A673 (cell line): ENCODE results near the gene OGG1. TPM values are rescaled to one million over a fixed set of nuclear protein-coding genes. Genes with fewer than 3 reads are reported as not detected.

Source experiments
- BruUV-seq: library from RNA; stranded (reverse); fragments of 400-500 nt; replicated peaks from 2 replicates; lab custom pipeline; 2021; lab: Mats Ljungman, UMichigan
- CTCF ChIA-PET: fragments of 300-600 bp; sonication (Branson Sonifier 250); formaldehyde crosslinking; loops from one replicate; lab custom pipeline; 2022; ENCODE audit warnings: antibody characterized with exemption; lab: Charles Lee
- POLR2A ChIA-PET: fragments of 300-600 bp; sonication (Branson Sonifier 250); formaldehyde crosslinking; loops from one replicate; lab custom pipeline; 2022; ENCODE audit warnings: antibody characterized with exemption; ENCODE audit not compliant: low non-redundant PET; lab: Charles Lee
- DNase-seq: peaks from one replicate; pipeline ENCODE4 v3.0.0-alpha.2; 2015; ENCODE audit warnings: low spot score
- H3K27ac ChIP-seq: fragments of 200-600 bp; sonication (generic); 2 replicates; pipeline ENCODE4 v1.5.1; 2016; ENCODE audit warnings: mixed run types, low read depth, mild to moderate bottlenecking, mixed read lengths, antibody characterized with exemption, low read length; ENCODE audit not compliant: poor library complexity, severe bottlenecking
- H3K27me3 ChIP-seq: fragments of 200-600 bp; sonication (generic); replicated peaks from 2 replicates; pipeline ENCODE4 v1.6.1; 2017; ENCODE audit warnings: mixed run types, low read depth, mild to moderate bottlenecking, mixed read lengths, antibody characterized with exemption, low read length; ENCODE audit not compliant: insufficient read depth, poor library complexity
- H3K36me3 ChIP-seq: fragments of 200-600 bp; sonication (generic); 2 replicates; pipeline ENCODE4 v1.6.1; 2016; ENCODE audit warnings: mixed run types, mild to moderate bottlenecking, mixed read lengths, antibody characterized with exemption, low read length; ENCODE audit not compliant: insufficient read depth, poor library complexity, severe bottlenecking
- H3K4me1 ChIP-seq: fragments of 200-600 bp; sonication (generic); 2 replicates; pipeline ENCODE4 v1.6.1; 2017; ENCODE audit warnings: mixed run types, mild to moderate bottlenecking, mixed read lengths, antibody characterized with exemption, low read length; ENCODE audit not compliant: insufficient read depth, poor library complexity, severe bottlenecking
- H3K4me3 ChIP-seq: fragments of 200-600 bp; sonication (generic); 2 replicates; pipeline ENCODE4 v1.5.1; 2016; ENCODE audit warnings: low read depth, mixed run types, mild to moderate bottlenecking, mixed read lengths, low read length; ENCODE audit not compliant: poor library complexity, severe bottlenecking
- H3K9me3 ChIP-seq: fragments of 200-600 bp; sonication (generic); 2 replicates; pipeline ENCODE4 v1.6.1; 2016; ENCODE audit warnings: mixed run types, low read depth, mild to moderate bottlenecking, mixed read lengths, antibody characterized with exemption, low read length; ENCODE audit not compliant: poor library complexity, severe bottlenecking
- EZH2 ChIP-seq: fragments of 200-600 bp; sonication (generic); IDR thresholded peaks from 2 replicates; pipeline ENCODE4 v1.6.1; 2017; ENCODE audit warnings: borderline replicate concordance, low read depth, mild to moderate bottlenecking, mixed read lengths, antibody characterized with exemption, low read length; ENCODE audit not compliant: poor library complexity, severe bottlenecking
- intact Hi-C: fragments of 100-400 bp; cut with micrococcal nuclease; formaldehyde crosslinking; loops from one replicate; pipeline ENCODE4 v1.10.0; 2022; ENCODE audit not compliant: unreplicated experiment
- total RNA-seq: library from RNA; stranded (reverse); gene quantifications from 2 replicates; pipeline ENCODE4 v1.2.3, GENCODE V29; 2021
- TF ChIP-seq, protein P1 (sequence below): fragments of 300-800, 200-600 bp; sonication (generic); conservative IDR thresholded peaks from 2 replicates; pipeline ENCODE4 v1.5.1; 2017; ENCODE audit warnings: low read depth, mild to moderate bottlenecking, antibody characterized with exemption, low read length, moderate library complexity, mixed read lengths

The OGG1 gene
- total RNA-seq, 1 experiment from 2014 or later, result 60.2 TPM

- TF ChIP-seq, protein P1, sequence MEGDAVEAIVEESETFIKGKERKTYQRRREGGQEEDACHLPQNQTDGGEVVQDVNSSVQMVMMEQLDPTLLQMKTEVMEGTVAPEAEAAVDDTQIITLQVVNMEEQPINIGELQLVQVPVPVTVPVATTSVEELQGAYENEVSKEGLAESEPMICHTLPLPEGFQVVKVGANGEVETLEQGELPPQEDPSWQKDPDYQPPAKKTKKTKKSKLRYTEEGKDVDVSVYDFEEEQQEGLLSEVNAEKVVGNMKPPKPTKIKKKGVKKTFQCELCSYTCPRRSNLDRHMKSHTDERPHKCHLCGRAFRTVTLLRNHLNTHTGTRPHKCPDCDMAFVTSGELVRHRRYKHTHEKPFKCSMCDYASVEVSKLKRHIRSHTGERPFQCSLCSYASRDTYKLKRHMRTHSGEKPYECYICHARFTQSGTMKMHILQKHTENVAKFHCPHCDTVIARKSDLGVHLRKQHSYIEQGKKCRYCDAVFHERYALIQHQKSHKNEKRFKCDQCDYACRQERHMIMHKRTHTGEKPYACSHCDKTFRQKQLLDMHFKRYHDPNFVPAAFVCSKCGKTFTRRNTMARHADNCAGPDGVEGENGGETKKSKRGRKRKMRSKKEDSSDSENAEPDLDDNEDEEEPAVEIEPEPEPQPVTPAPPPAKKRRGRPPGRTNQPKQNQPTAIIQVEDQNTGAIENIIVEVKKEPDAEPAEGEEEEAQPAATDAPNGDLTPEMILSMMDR, result no peak
- TF ChIP-seq EZH2, result no peak
- peaks cover 33% of the 10 kb centered on the region for H3K36me3 ChIP-seq
- no peak overlapping the region for H3K27ac ChIP-seq
- POLR2A ChIA-PET, result interaction anchor here (0.7 kb wide), 1 partner anchor 50 kb away, joined by 4 read pairs; no protein-coding TSS in a partner anchor
- H3K9me3 ChIP-seq, result no peaks in the 10 kb centered on the region
- no TSS peak for BruUV-seq
- H3K4me3 ChIP-seq, result no peak overlapping the region
- H3K4me1 ChIP-seq, result peaks cover 17% of the 10 kb centered on the region
- DNase-seq, result no peak
- no peaks in the 10 kb centered on the region for H3K27me3 ChIP-seq
- CTCF ChIA-PET, result no interaction called here
- intact Hi-C loops, result no loop called here
Measured at GRCh38 chr3:9795207-9795606, 45.5 kb downstream of the OGG1 start.

DNA sequence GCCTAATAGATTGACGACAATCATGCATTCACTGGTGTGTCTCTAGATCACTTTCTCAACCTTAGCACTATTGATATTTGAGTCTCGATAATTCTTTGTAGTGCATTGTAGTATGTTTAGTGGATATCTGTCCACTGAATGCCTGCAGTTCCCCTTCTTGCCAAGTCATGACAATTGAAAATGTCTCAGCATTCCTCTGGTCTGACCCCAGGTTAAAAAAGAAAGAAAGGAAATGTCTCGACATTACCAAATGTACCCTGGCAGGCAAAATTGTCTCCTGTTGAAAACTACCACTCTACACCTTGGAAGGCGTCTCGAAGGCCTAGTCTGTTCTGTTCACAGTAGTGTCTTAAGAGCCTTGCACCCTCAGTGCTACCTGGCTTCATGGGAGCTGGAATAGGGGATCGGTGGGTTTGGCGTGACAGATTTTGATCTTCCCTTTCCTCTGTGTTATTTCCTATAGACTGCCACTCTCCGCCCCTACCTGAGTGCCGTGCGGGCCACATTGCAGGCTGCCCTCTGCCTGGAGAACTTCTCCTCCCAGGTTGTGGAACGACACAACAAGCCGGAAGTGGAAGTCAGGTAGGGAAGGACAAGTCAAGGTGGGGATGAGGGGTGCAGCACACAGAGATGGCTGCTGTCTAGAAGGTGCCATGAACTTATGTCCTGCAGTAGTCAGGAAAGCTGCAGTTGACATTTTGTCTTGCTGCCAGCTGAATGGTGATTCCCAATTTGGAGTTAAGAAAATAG lies 47.6 kb downstream of the OGG1 start:
- TF ChIP-seq, protein P1, result no peak
- TF ChIP-seq EZH2, result no peak
- peaks cover 6% of the 10 kb centered on the region for H3K4me1 ChIP-seq
- DNase-seq, result no peak
- H3K36me3 ChIP-seq, result peaks cover 50% of the 10 kb centered on the region
- ChIA-PET POLR2A (no interaction called here), CTCF (no interaction called here)
- H3K4me3 ChIP-seq, result no peak overlapping the region
- intact Hi-C loops, result no loop called here
- no peaks in the 10 kb centered on the region for H3K9me3 ChIP-seq
- no peaks in the 10 kb centered on the region for H3K27me3 ChIP-seq
- H3K27ac ChIP-seq, result no peak overlapping the region
- BruUV-seq, result no TSS peak

DNA sequence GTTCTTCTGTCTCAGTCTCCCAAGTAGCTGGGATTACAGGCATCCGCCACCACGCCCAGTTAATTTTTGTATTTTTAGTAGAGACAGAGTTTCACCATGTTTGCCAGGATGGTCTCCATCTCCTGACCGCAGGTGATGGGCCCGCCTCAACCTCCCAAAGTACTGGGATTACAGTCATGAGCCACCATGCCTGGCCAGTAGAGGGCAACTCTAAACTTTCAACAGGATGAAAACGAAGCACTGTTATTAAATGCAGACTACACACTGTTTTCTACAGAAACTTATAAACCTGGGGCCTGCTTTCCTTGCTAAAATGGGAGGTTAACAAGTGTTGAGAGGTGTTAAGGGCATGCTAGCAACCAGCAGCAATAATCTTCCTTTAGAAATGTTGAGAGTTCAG lies 50.8 kb downstream of the OGG1 start:
- no peaks in the 10 kb centered on the region for H3K4me1 ChIP-seq
- intact Hi-C loops, result no loop called here
- ChIA-PET POLR2A (interaction anchor here (0.6 kb wide), 1 partner anchor 47 kb away, joined by 5 read pairs; no protein-coding TSS in a partner anchor), CTCF (no interaction called here)
- TF ChIP-seq EZH2, result no peak
- TF ChIP-seq, protein P1, result peak; percentile 40; the same call in 1 of the 2 replicates
- no peaks in the 10 kb centered on the region for H3K9me3 ChIP-seq
- no peak overlapping the region for H3K27ac ChIP-seq
- H3K36me3 ChIP-seq, result peaks cover 78% of the 10 kb centered on the region
- H3K27me3 ChIP-seq, result no peaks in the 10 kb centered on the region
- no peak for DNase-seq
- H3K4me3 ChIP-seq, result no peak overlapping the region
- no TSS peak for BruUV-seq
